ENCODE results near the gene MRPL28. TPM values are rescaled to one million over a fixed set of nuclear protein-coding genes. Genes with fewer than 3 reads are reported as not detected.

Gene MRPL28
- total RNA-seq, 1 experiment from 2014 or later = 61.4 TPM

DNA sequence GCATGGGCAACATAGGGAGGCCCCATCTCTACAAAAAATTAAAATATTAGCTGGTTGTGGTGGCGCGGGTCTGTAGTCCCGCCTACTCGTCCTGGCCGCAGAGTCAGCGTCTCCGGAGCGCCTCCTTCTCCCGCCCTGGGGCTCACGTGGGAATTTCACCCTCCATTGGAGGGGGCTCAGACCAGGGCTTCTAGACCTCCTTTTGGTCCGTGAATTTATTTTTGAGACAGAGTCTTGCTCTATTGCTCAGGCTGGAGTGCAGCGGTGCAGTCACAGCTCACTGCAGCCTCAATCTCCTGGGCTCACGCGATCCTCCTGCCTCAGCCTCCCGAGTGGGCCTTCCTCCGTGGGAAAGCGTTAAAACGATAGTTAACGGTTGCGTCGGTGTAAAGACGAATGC, 26.3 kb upstream of the MRPL28 start:
- Histone ChIP-seq H3K4me3 (replicated peaks in 1 of 2; ENCODE audit: low read depth in 1 of 2, low read length in 2 of 2) (peak overlapping the region; percentile 31 to 47; a peak in 3 of 4 replicates), H3K36me3 (ENCODE audit: control insufficient read depth in 1 of 2, insufficient read depth in 2 of 2, low read length in 2 of 2) (no peaks in the 10 kb centered on the region), H4K20me1 (ENCODE audit: insufficient read depth) (no peaks in the 10 kb centered on the region), H3K4me1 (ENCODE audit: control insufficient read depth in 1 of 2, insufficient read depth in 2 of 2, low read length in 2 of 2) (peaks cover 3 to 22% of the 10 kb centered on the region in 2 experiments; a peak in 2 of 4 replicates), H3K4me2 (ENCODE audit: low read length) (peak overlapping the region; percentile 73), H3K9me3 (ENCODE audit: control insufficient read depth in 1 of 2, insufficient read depth in 1 of 2, low read depth in 1 of 2, low read length in 2 of 2) (no peaks in the 10 kb centered on the region; a peak in 1 of 4 replicates), H3K27me3 (ENCODE audit: insufficient read depth, low read length) (no peaks in the 10 kb centered on the region), H3K79me2 (ENCODE audit: insufficient read depth, low read length) (no peaks in the 10 kb centered on the region), H3K27ac (ENCODE audit: low read depth, low read length) (peak overlapping the region; percentile 61), H2AFZ (ENCODE audit: low read depth, low read length, poor library complexity, severe bottlenecking) (no peak overlapping the region), H3K9ac (ENCODE audit: low read length) (peak overlapping the region; percentile 50; the same call in 1 of the 2 replicates), H3K9me2 (ENCODE audit: insufficient read depth) (no peaks in the 10 kb centered on the region)
- ATAC-seq (peak; percentile 52), DNase-seq (ENCODE audit: low read depth, low spot score) (no peak)
- intact Hi-C loops (cut with micrococcal nuclease) = loop anchor here (10.0 kb wide), 1 partner anchor 98 kb away; no protein-coding TSS in a partner anchor
- TF ChIP-seq MAX (IDR thresholded peaks at IDR 0.05) = peak; percentile 47; the same call in 1 of the 2 replicates
- TF ChIP-seq EZH2phosphoT487 (IDR thresholded peaks at IDR 0.05; ENCODE audit: borderline replicate concordance) = no peak
- no peak for TF ChIP-seq POLR2A (IDR thresholded peaks at IDR 0.05; ENCODE audit: borderline replicate concordance, extremely low read depth, insufficient read depth, insufficient read length)
- no peak for TF ChIP-seq SIN3A (IDR thresholded peaks at IDR 0.05; ENCODE audit: low read depth)
- ChIA-PET RAD21 (ENCODE audit: low non-redundant PET in 1 of 2, low total read pairs in 2 of 2, uncharacterized antibody in 2 of 2, unreplicated experiment in 2 of 2) (no interaction called here), POLR2A (interaction anchor here (0.5 kb wide), 1 partner anchor 14 kb away, joined by 3 read pairs; no protein-coding TSS in a partner anchor), CTCF (no interaction called here)
- no TSS peak for BruUV-seq (replicated peaks)

DNA sequence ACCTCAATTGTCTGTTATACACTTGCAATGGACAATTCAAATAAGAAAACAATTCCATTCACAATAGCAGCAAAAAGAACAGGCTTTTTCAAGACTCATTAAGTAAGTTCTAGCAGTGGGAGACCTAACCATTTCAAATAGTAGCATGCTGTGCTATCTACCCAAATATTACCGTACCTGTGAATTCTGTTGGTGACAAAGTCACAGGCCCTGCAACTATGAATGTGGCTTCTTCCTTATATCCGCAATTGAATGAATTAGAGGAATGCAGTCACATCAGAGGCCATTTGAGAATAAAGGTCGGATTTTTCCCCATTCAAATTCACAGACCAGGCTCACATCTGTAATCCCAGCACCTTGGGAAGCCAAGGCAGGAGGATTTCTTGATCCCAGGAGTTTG, 25.9 kb upstream of the MRPL28 start:
- ChIA-PET RAD21 (ENCODE audit: low non-redundant PET in 1 of 2, low total read pairs in 2 of 2, uncharacterized antibody in 2 of 2, unreplicated experiment in 2 of 2) (no interaction called here), CTCF (no interaction called here), POLR2A (no interaction called here)
- Histone ChIP-seq H2AFZ (ENCODE audit: low read depth, low read length, poor library complexity, severe bottlenecking) (no peak overlapping the region), H3K4me3 (replicated peaks in 1 of 2; ENCODE audit: low read depth in 1 of 2, low read length in 2 of 2) (no peak overlapping the region), H3K36me3 (ENCODE audit: control insufficient read depth in 1 of 2, insufficient read depth in 2 of 2, low read length in 2 of 2) (no peaks in the 10 kb centered on the region), H3K79me2 (ENCODE audit: insufficient read depth, low read length) (no peaks in the 10 kb centered on the region), H3K9me2 (ENCODE audit: insufficient read depth) (no peaks in the 10 kb centered on the region), H4K20me1 (ENCODE audit: insufficient read depth) (no peaks in the 10 kb centered on the region), H3K27me3 (ENCODE audit: insufficient read depth, low read length) (no peaks in the 10 kb centered on the region), H3K27ac (ENCODE audit: low read depth, low read length) (peak overlapping the region; percentile 61), H3K4me2 (ENCODE audit: low read length) (peak overlapping the region; percentile 73), H3K4me1 (ENCODE audit: control insufficient read depth in 1 of 2, insufficient read depth in 2 of 2, low read length in 2 of 2) (peaks cover 3 to 22% of the 10 kb centered on the region in 2 experiments; a peak in 2 of 4 replicates), H3K9me3 (ENCODE audit: control insufficient read depth in 1 of 2, insufficient read depth in 1 of 2, low read depth in 1 of 2, low read length in 2 of 2) (no peaks in the 10 kb centered on the region; a peak in 1 of 4 replicates), H3K9ac (ENCODE audit: low read length) (peak overlapping the region; percentile 50; the same call in 1 of the 2 replicates)
- DNase-seq (ENCODE audit: low read depth, low spot score) (no peak), ATAC-seq (no peak)
- no TSS peak for BruUV-seq (replicated peaks)
- intact Hi-C loops (cut with micrococcal nuclease) = loop anchor here (10.0 kb wide), 1 partner anchor 99 kb away; no protein-coding TSS in a partner anchor
- TF ChIP-seq YY1 (IDR thresholded peaks at IDR 0.05; ENCODE audit: extremely low read depth, insufficient replicate concordance, low read depth, low read length) = no peak
- no peak for TF ChIP-seq ELF1 (IDR thresholded peaks at IDR 0.05; ENCODE audit: borderline replicate concordance, low read depth)
- TF ChIP-seq POLR2A (IDR thresholded peaks at IDR 0.05; ENCODE audit: borderline replicate concordance, extremely low read depth, insufficient read depth, insufficient read length) = no peak
- TF ChIP-seq, protein P1, sequence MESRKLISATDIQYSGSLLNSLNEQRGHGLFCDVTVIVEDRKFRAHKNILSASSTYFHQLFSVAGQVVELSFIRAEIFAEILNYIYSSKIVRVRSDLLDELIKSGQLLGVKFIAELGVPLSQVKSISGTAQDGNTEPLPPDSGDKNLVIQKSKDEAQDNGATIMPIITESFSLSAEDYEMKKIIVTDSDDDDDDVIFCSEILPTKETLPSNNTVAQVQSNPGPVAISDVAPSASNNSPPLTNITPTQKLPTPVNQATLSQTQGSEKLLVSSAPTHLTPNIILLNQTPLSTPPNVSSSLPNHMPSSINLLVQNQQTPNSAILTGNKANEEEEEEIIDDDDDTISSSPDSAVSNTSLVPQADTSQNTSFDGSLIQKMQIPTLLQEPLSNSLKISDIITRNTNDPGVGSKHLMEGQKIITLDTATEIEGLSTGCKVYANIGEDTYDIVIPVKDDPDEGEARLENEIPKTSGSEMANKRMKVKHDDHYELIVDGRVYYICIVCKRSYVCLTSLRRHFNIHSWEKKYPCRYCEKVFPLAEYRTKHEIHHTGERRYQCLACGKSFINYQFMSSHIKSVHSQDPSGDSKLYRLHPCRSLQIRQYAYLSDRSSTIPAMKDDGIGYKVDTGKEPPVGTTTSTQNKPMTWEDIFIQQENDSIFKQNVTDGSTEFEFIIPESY (IDR thresholded peaks at IDR 0.05; ENCODE audit: extremely low read depth, insufficient replicate concordance, low read length) = no peak
- TF ChIP-seq, protein P2, sequence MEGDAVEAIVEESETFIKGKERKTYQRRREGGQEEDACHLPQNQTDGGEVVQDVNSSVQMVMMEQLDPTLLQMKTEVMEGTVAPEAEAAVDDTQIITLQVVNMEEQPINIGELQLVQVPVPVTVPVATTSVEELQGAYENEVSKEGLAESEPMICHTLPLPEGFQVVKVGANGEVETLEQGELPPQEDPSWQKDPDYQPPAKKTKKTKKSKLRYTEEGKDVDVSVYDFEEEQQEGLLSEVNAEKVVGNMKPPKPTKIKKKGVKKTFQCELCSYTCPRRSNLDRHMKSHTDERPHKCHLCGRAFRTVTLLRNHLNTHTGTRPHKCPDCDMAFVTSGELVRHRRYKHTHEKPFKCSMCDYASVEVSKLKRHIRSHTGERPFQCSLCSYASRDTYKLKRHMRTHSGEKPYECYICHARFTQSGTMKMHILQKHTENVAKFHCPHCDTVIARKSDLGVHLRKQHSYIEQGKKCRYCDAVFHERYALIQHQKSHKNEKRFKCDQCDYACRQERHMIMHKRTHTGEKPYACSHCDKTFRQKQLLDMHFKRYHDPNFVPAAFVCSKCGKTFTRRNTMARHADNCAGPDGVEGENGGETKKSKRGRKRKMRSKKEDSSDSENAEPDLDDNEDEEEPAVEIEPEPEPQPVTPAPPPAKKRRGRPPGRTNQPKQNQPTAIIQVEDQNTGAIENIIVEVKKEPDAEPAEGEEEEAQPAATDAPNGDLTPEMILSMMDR (IDR thresholded peaks at IDR 0.05 in 2 of 3, conservative IDR thresholded peaks at IDR 0.05 in 1 of 3; ENCODE audit: borderline replicate concordance in 1 of 3, insufficient read depth in 1 of 3, low read depth in 2 of 3, low read length in 2 of 3) = no peak
- no peak for TF ChIP-seq JUND (IDR thresholded peaks at IDR 0.05)
- TF ChIP-seq ZNF274 (IDR thresholded peaks at IDR 0.05; ENCODE audit: low read depth, low read length) = no peak
- no peak for TF ChIP-seq EZH2phosphoT487 (IDR thresholded peaks at IDR 0.05; ENCODE audit: borderline replicate concordance)
- TF ChIP-seq ZFX (IDR thresholded peaks at IDR 0.05) = no peak

Data from HCT116 (cell line).